Neural progenitor cell (in vitro differentiated cells): ENCODE measurements around the gene CRYM. TPM values are rescaled to one million over a fixed set of nuclear protein-coding genes. Genes with fewer than 3 reads are reported as not detected.

Experiments
- total RNA-seq: library from RNA; depleted of rRNA; stranded (reverse); fragments of >200 nt; gene quantifications from 2 replicates; pipeline ENCODE4 v1.2.3, GENCODE V29; 2015; ENCODE audit warnings: low replicate concordance

The CRYM gene
- total RNA-seq, 1 donor from 2014 or later = 0.36 TPM

Other genes with a start within 250 kb of the CRYM start
- gene DNAH3, start 127.4 kb downstream of the CRYM start, total RNA-seq = 0.92 and 1.1 TPM in 2 replicates
- gene LDAF1, start 119.6 kb downstream of the CRYM start, total RNA-seq = 28.9 and 34.8 TPM in 2 replicates
- not detected in 2 replicates for gene ZP2, start 66.7 kb downstream of the CRYM start, total RNA-seq
- gene ANKS4B, start 44.6 kb downstream of the CRYM start, total RNA-seq = 0.22 TPM in 1 of 2 replicates, not detected in the other